Ishikawa (cell line): ENCODE data around the gene GRHL3.

Experiments
- CEBPB ChIP-seq: IDR thresholded peaks from 2 replicates; pipeline ENCODE4 v1.6.1; 2012
- CREB1 ChIP-seq: IDR thresholded peaks from 2 replicates; pipeline ENCODE4 v1.6.1; 2012; ENCODE audit warnings: low read depth
- EGR1 ChIP-seq: IDR thresholded peaks from 2 replicates; pipeline ENCODE4 v1.6.1; 2012
- EP300 ChIP-seq: IDR thresholded peaks from 2 replicates; pipeline ENCODE4 v1.6.1; 2012; ENCODE audit warnings: borderline replicate concordance
- FOXM1 ChIP-seq: IDR thresholded peaks from 2 replicates; pipeline ENCODE4 v1.6.1; 2012; ENCODE audit warnings: low read depth, borderline replicate concordance
- MAX ChIP-seq: IDR thresholded peaks from 2 replicates; pipeline ENCODE4 v1.6.1; 2012
- NFIC ChIP-seq: IDR thresholded peaks from 2 replicates; pipeline ENCODE4 v1.6.1; 2012
- RAD21 ChIP-seq: IDR thresholded peaks from 2 replicates; pipeline ENCODE4 v1.6.1; 2012; ENCODE audit warnings: low read depth
- REST ChIP-seq: IDR thresholded peaks from 2 replicates; pipeline ENCODE4 v1.6.1; 2012; ENCODE audit warnings: low read depth, mild to moderate bottlenecking
- TAF1 ChIP-seq: IDR thresholded peaks from 2 replicates; pipeline ENCODE4 v1.6.1; 2012; ENCODE audit warnings: low read depth, mild to moderate bottlenecking
- TCF12 ChIP-seq: IDR thresholded peaks from 2 replicates; pipeline ENCODE4 v1.6.1; 2012; ENCODE audit warnings: low read depth
- TEAD4 ChIP-seq: IDR thresholded peaks from 2 replicates; pipeline ENCODE4 v1.6.1; 2012
- USF1 ChIP-seq: IDR thresholded peaks from 2 replicates; pipeline ENCODE4 v1.6.1; 2012
- YY1 ChIP-seq: IDR thresholded peaks from 2 replicates; pipeline ENCODE4 v1.6.1; 2012; ENCODE audit warnings: low read depth
- ZBTB7A ChIP-seq: IDR thresholded peaks from 2 replicates; pipeline ENCODE4 v1.6.1; 2012; ENCODE audit warnings: low read depth

Gene GRHL3

GRCh38 chr1:24353292-24353891 is 34.2 kb downstream of the GRHL3 start:
- TF ChIP-seq MAX (no peak), TCF12 (no peak), NFIC (no peak), CEBPB (no peak), EP300 (no peak), USF1 (no peak), RAD21 (no peak), CREB1 (no peak), YY1 (no peak)

GRCh38 chr1:24355466-24355865 is 36.3 kb downstream of the GRHL3 start:
- TF ChIP-seq CREB1: no peak
- no peak for TF ChIP-seq RAD21
- no peak for TF ChIP-seq ZBTB7A
- TF ChIP-seq YY1: no peak
- TF ChIP-seq TAF1: no peak
- no peak for TF ChIP-seq EP300
- no peak for TF ChIP-seq FOXM1
- TF ChIP-seq USF1: no peak
- no peak for TF ChIP-seq REST
- no peak for TF ChIP-seq TEAD4

- TF ChIP-seq RAD21 (no peak), USF1 (no peak), EGR1 (no peak), MAX (no peak), CEBPB (no peak), NFIC (no peak), ZBTB7A (no peak), EP300 (no peak), TCF12 (no peak), TEAD4 (no peak), YY1 (no peak), REST (no peak), TAF1 (no peak)
Measured at GRCh38 chr1:24357038-24357437, 37.9 kb downstream of the GRHL3 start.

- no peak for TF ChIP-seq CREB1
- TF ChIP-seq EGR1: no peak
- TF ChIP-seq ZBTB7A: no peak
- TF ChIP-seq TCF12: no peak
- no peak for TF ChIP-seq YY1
- TF ChIP-seq NFIC: no peak
Measured at GRCh38 chr1:24360681-24361080, 41.5 kb downstream of the GRHL3 start.

GRCh38 chr1:24361811-24362210 is 42.7 kb downstream of the GRHL3 start:
- no peak for TF ChIP-seq MAX
- no peak for TF ChIP-seq FOXM1
- no peak for TF ChIP-seq TCF12
- no peak for TF ChIP-seq RAD21
- TF ChIP-seq EP300: no peak
- no peak for TF ChIP-seq EGR1
- TF ChIP-seq CEBPB: no peak
- TF ChIP-seq NFIC: no peak
- TF ChIP-seq TEAD4: no peak
- no peak for TF ChIP-seq YY1
- no peak for TF ChIP-seq USF1
- no peak for TF ChIP-seq REST
- TF ChIP-seq ZBTB7A: no peak
- TF ChIP-seq CREB1: no peak
- no peak for TF ChIP-seq TAF1
